ENCODE data around the gene MED25.

DNA sequence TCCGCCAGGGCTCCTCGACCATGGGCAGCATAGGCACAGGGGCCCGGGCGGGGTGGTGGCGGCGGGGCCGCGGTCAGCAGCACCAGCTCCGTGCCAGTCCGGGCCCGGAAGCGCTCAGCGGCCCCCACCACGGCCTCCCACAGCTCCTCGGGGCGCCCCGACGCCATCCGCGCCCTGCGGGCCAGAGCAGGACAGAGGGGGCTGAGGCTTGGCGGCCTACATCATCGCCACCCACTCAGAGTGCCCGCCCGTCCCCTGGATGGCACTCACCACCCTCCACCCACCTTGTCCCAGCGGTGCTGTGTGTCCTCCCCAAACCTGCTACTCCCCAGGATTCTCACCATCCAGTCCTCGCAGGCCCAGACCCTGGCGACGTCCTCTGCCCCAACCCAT is 55.0 kb downstream of the MED25 start:
- TF ChIP-seq, protein P1, sequence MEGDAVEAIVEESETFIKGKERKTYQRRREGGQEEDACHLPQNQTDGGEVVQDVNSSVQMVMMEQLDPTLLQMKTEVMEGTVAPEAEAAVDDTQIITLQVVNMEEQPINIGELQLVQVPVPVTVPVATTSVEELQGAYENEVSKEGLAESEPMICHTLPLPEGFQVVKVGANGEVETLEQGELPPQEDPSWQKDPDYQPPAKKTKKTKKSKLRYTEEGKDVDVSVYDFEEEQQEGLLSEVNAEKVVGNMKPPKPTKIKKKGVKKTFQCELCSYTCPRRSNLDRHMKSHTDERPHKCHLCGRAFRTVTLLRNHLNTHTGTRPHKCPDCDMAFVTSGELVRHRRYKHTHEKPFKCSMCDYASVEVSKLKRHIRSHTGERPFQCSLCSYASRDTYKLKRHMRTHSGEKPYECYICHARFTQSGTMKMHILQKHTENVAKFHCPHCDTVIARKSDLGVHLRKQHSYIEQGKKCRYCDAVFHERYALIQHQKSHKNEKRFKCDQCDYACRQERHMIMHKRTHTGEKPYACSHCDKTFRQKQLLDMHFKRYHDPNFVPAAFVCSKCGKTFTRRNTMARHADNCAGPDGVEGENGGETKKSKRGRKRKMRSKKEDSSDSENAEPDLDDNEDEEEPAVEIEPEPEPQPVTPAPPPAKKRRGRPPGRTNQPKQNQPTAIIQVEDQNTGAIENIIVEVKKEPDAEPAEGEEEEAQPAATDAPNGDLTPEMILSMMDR (IDR thresholded peaks at IDR 0.05), result no peak
- no peak for TF ChIP-seq POLR2A (IDR thresholded peaks at IDR 0.05)
